Adrenal gland (tissue), 12 donors: ENCODE measurements around the gene ODAD3. TPM values are rescaled to one million over a fixed set of nuclear protein-coding genes. Genes with fewer than 3 reads are reported as not detected.

Source experiments
- DNase-seq, 7 donors: peaks; one replicate each; pipeline ENCODE4 v3.0.0-alpha.2; 2019 to 2020
- H3K27ac ChIP-seq, 5 donors: fragments of 200-600 bp; sonication (generic) in 4 of 5; 1 replicate in 3 of 5; 2 replicates in 2 of 5; pipeline versions ENCODE4 v1.5.1 to v1.8.0; 2016 to 2020; ENCODE audit warnings: mild to moderate bottlenecking in 1 of 5
- H3K27me3 ChIP-seq: fragments of 200-600 bp; 2 replicates; pipeline ENCODE4 v1.8.0; 2021
- H3K36me3 ChIP-seq, 2 donors: fragments of 200-600 bp; replicated peaks in 1 of 2; 1 replicate in 1 of 2; 2 replicates in 1 of 2; pipeline versions ENCODE4 v1.5.1 to v1.8.0; 2018 to 2022
- H3K4me1 ChIP-seq, 2 donors: fragments of 200-600 bp; replicated peaks in 1 of 2; 1 replicate in 1 of 2; 2 replicates in 1 of 2; pipeline versions ENCODE4 v1.5.1 to v1.8.0; 2018 to 2021
- H3K4me3 ChIP-seq, 4 donors: fragments of 200-600 bp; sonication (generic) in 3 of 4; one replicate each; pipeline ENCODE4 v1.5.1; 2016 to 2018
- H3K9me3 ChIP-seq, 3 donors: fragments of 200-600 bp; sonication (generic) in 1 of 3; replicated peaks in 1 of 3; 1 replicate in 2 of 3; 2 replicates in 1 of 3; pipeline versions ENCODE4 v1.5.1 to v1.8.0; 2016 to 2021
- CTCF ChIP-seq, 6 experiments: fragments of 450-650 bp in 4 of 6; fragments of 200-600 bp in 2 of 6; sonication (generic) in 1 of 6; IDR thresholded peaks; 1 replicate in 5 of 6; 2 replicates in 1 of 6; pipeline versions ENCODE4 v1.5.1 to v1.8.0; 2016 to 2021; ENCODE audit warnings: antibody characterized with exemption in 6 of 6, mild to moderate bottlenecking in 2 of 6, moderate library complexity in 1 of 6
- POLR2A ChIP-seq, 2 donors: fragments of 450-650 bp; IDR thresholded peaks; one replicate each; pipeline ENCODE4 v1.6.1; 2017; ENCODE audit warnings: antibody characterized with exemption in 2 of 2, mild to moderate bottlenecking in 2 of 2, moderate library complexity in 1 of 2
- WGBS, 4 donors: extraction: QIAGEN DNeasy Blood & Tissue Kit in 2 of 4; methylation state at CpG; one replicate each; pipeline versions ENCODE4 v1.1.5 to v1.1.7; 2013 to 2017; 5-methylcytosine and 5-hydroxymethylcytosine counted together
- intact Hi-C, 2 donors: fragments of 100-400 bp; cut with DNase I; formaldehyde crosslinking; loops; one replicate each; pipeline versions ENCODE4 v1.14.1 to v1.15.0; 2022 to 2023
- polyA plus RNA-seq, 3 donors: library from polyadenylated mRNA; stranded (reverse); fragments of 200-250 nt in 2 of 3; fragments of 350-450 nt in 1 of 3; fragmentation: Illumina TruSeq in 1 of 3; extraction: RNeasy Lipid Tissue Mini Kit (QIAGEN cat#74804) in 1 of 3; gene quantifications; one replicate each; pipeline ENCODE4 v1.2.3, GENCODE V29; 2013 to 2014
- total RNA-seq, 9 donors: library from RNA; depleted of rRNA in 4 of 9; stranded (reverse); fragments of >200 nt in 4 of 9; fragments of 120-200 nt in 1 of 9; fragmentation: NEBNext Ultra II Directional in 1 of 9; extraction: Animal tissue kit (Norgen Biotek cat#: 25700) in 1 of 9; gene quantifications; one replicate each; pipeline versions ENCODE4 v1.1.0 to v1.2.4, GENCODE V29; 2013 to 2023
- donor health status: healthy with polysubstance abuse.
- donor health status: Bipolar disorder and iron deficiency.
- donor health status: DM: yes; HTN: yes; CAD: no.
- donor health status: DM: no; HTN: no; CAD: no.
- donor health status: DM: no; HTN: no; CAD: no.
- donor health status: DM: yes; HTN: yes; CAD: no.

Gene ODAD3
- total and polyA plus RNA-seq, 12 donors: 0.69 to 7.9 (median 3.3) TPM

- DNase-seq: no peak
- H3K4me1 ChIP-seq: peaks cover 0 to 3% of the 10 kb centered on the region in 2 donors
- no peak for TF ChIP-seq POLR2A (IDR thresholded peaks at IDR 0.05)
- no peak for TF ChIP-seq CTCF (IDR thresholded peaks at IDR 0.05)
- H3K4me3 ChIP-seq: no peak overlapping the region
- H3K27ac ChIP-seq: no peak overlapping the region
- no peaks in the 10 kb centered on the region for H3K9me3 ChIP-seq
- WGBS, 4 donors: 80 to 93% (median 91%) methylated on average over 1 to 9 of the region's 9 CpGs
- intact Hi-C loops: no loop called here
- no peaks in the 10 kb centered on the region for H3K27me3 ChIP-seq
- H3K36me3 ChIP-seq: no peaks in the 10 kb centered on the region
Observed at GRCh38 chr19:11399667-11400066, 35.3 kb downstream of the ODAD3 start.

- WGBS, 4 donors: 80 to 92% (median 89%) methylated on average over 13 to 22 of the region's 22 CpGs
- H3K9me3 ChIP-seq: no peaks in the 10 kb centered on the region
- H3K27ac ChIP-seq: no peak overlapping the region
- TF ChIP-seq POLR2A (IDR thresholded peaks at IDR 0.05) (no peak), CTCF (IDR thresholded peaks at IDR 0.05) (no peak)
- intact Hi-C loops: no loop called here
- H3K27me3 ChIP-seq: no peaks in the 10 kb centered on the region
- H3K4me1 ChIP-seq: no peaks in the 10 kb centered on the region
- H3K36me3 ChIP-seq: no peaks in the 10 kb centered on the region
- no peak for DNase-seq
- H3K4me3 ChIP-seq: no peak overlapping the region
Observed at GRCh38 chr19:11397089-11397610, 37.8 kb downstream of the ODAD3 start.

- Histone ChIP-seq H3K27me3 (no peaks in the 10 kb centered on the region), H3K36me3 (no peaks in the 10 kb centered on the region), H3K27ac (no peak overlapping the region), H3K4me3 (no peak overlapping the region), H3K4me1 (no peaks in the 10 kb centered on the region), H3K9me3 (no peaks in the 10 kb centered on the region)
- DNase-seq: no peak
- TF ChIP-seq CTCF (IDR thresholded peaks at IDR 0.05) (no peak), POLR2A (IDR thresholded peaks at IDR 0.05) (no peak)
- intact Hi-C loops: no loop called here
- 78 to 91% (median 84%) methylated on average over 4 of the region's 4 CpGs for WGBS, 4 donors
Observed at GRCh38 chr19:11390933-11391680, 43.8 kb downstream of the ODAD3 start.

- Histone ChIP-seq H3K4me1 (no peaks in the 10 kb centered on the region), H3K27me3 (no peaks in the 10 kb centered on the region), H3K9me3 (no peaks in the 10 kb centered on the region), H3K4me3 (no peak overlapping the region), H3K36me3 (no peaks in the 10 kb centered on the region), H3K27ac (no peak overlapping the region)
- 91 to 100% (median 95%) methylated on average over 2 of the region's 2 CpGs for WGBS, 4 donors
- intact Hi-C loops: no loop called here
- no peak for DNase-seq
- TF ChIP-seq CTCF (IDR thresholded peaks at IDR 0.05) (no peak), POLR2A (IDR thresholded peaks at IDR 0.05) (no peak)
Observed at GRCh38 chr19:11390359-11390758, 44.6 kb downstream of the ODAD3 start.
